ENCODE data around the gene EIF5A. TPM values are rescaled to one million over a fixed set of nuclear protein-coding genes. Genes with fewer than 3 reads are reported as not detected.
A peak's percentile ranks its signal among the peaks of the same experiment; 100 is the strongest.

Gene EIF5A
- total RNA-seq, 3 donors from 2014 or later = 151 to 172 (median 163) TPM

- H3K27ac ChIP-seq = peak overlapping the region; percentile 93 to 96
These were observed 43.7 kb upstream of the EIF5A start for GRCh38 chr17:7263801-7264078.

GRCh38 chr17:7266784-7267183, 40.6 kb upstream of the EIF5A start:
- no peak for DNase-seq (ENCODE audit: low spot score in 2 of 2)
- Histone ChIP-seq H3K36me3 (no peaks in the 10 kb centered on the region), H3K27ac (no peak overlapping the region), H3K4me1 (no peaks in the 10 kb centered on the region), H3K27me3 (peaks cover 3 to 12% of the 10 kb centered on the region in 2 donors), H3K9me3 (no peaks in the 10 kb centered on the region), H3K4me3 (no peak overlapping the region)
- intact Hi-C loops (cut with DNase I; ENCODE audit: low total_unique reads) = no loop called here
- no peak for TF ChIP-seq CTCF (IDR thresholded peaks at IDR 0.05)
- no peak for TF ChIP-seq POLR2A (IDR thresholded peaks at IDR 0.05)
- no peak for TF ChIP-seq POLR2AphosphoS5 (IDR thresholded peaks at IDR 0.05)

More at GRCh38 chr17:7263801-7264078, 43.7 kb upstream of the EIF5A start:
- Histone ChIP-seq H3K27me3 (peaks cover 5 to 12% of the 10 kb centered on the region in 2 donors), H3K4me1 (peaks cover 0 to 6% of the 10 kb centered on the region in 2 donors), H3K4me3 (peak overlapping the region in 2 of 3 donors; percentile 69 to 80), H3K9me3 (no peaks in the 10 kb centered on the region), H3K36me3 (no peaks in the 10 kb centered on the region)
- no peak for TF ChIP-seq POLR2A (IDR thresholded peaks at IDR 0.05)
- no peak for TF ChIP-seq CTCF (IDR thresholded peaks at IDR 0.05)
- no peak for TF ChIP-seq POLR2AphosphoS5 (IDR thresholded peaks at IDR 0.05)
- intact Hi-C loops (cut with DNase I; ENCODE audit: low total_unique reads) = loop anchor here (2.0 kb wide), 1 partner anchor 43 kb away; the partner anchor contains the start of gene EIF5A
- no peak for DNase-seq (ENCODE audit: low spot score in 2 of 2)

- Histone ChIP-seq H3K27ac (no peak overlapping the region), H3K4me3 (no peak overlapping the region), H3K4me1 (peaks cover 5 to 11% of the 10 kb centered on the region in 2 donors), H3K27me3 (no peaks in the 10 kb centered on the region), H3K36me3 (no peaks in the 10 kb centered on the region), H3K9me3 (no peaks in the 10 kb centered on the region)
- TF ChIP-seq POLR2A (IDR thresholded peaks at IDR 0.05) (no peak), POLR2AphosphoS5 (IDR thresholded peaks at IDR 0.05) (no peak), CTCF (IDR thresholded peaks at IDR 0.05) (no peak)
- intact Hi-C loops (cut with DNase I; ENCODE audit: low total_unique reads) = no loop called here
- no peak for DNase-seq (ENCODE audit: low spot score in 2 of 2)
These were observed 28.0 kb upstream of the EIF5A start for GRCh38 chr17:7279448-7279847.

- peak; percentile 73 to 82 for DNase-seq (ENCODE audit: low spot score in 2 of 2)
- peak overlapping the region; percentile 42 to 67 (median 52) for H3K4me3 ChIP-seq
- H3K4me1 ChIP-seq = peaks cover 5 to 11% of the 10 kb centered on the region in 2 donors
- no peaks in the 10 kb centered on the region for H3K27me3 ChIP-seq
- TF ChIP-seq POLR2A (IDR thresholded peaks at IDR 0.05) (no peak), CTCF (IDR thresholded peaks at IDR 0.05) (peak; percentile 94 to 97 (median 97)), POLR2AphosphoS5 (IDR thresholded peaks at IDR 0.05) (peak in 2 of 3 donors; percentile 14 to 42)
- intact Hi-C loops (cut with DNase I; ENCODE audit: low total_unique reads) = loop anchor here (2.0 kb wide), 2 partner anchors 14 to 78 kb away; partner anchors contain the start of gene YBX2
- no peaks in the 10 kb centered on the region for H3K36me3 ChIP-seq
- no peaks in the 10 kb centered on the region for H3K9me3 ChIP-seq
- H3K27ac ChIP-seq = peak overlapping the region; percentile 80 to 88
These were observed 26.8 kb upstream of the EIF5A start for GRCh38 chr17:7280519-7281073.

GRCh38 chr17:7281074-7281952, 26.1 kb upstream of the EIF5A start, which contains the start of gene SLC2A4:
Gene SLC2A4, plus strand, starts transcription at chr17:7281718. Its CDS starts 217 bp downstream, at chr17:7281935.
- Histone ChIP-seq H3K9me3 (no peaks in the 10 kb centered on the region), H3K4me3 (peak within 1 kb of the TSS; percentile 42 to 67 (median 52)), H3K36me3 (no peaks in the 10 kb centered on the region), H3K27me3 (no peaks in the 10 kb centered on the region), H3K4me1 (peaks cover 5 to 11% of the 10 kb centered on the region in 2 donors), H3K27ac (peak within 1 kb of the TSS; percentile 80 to 88)
- no peak for TF ChIP-seq POLR2AphosphoS5 (IDR thresholded peaks at IDR 0.05)
- no peak for TF ChIP-seq CTCF (IDR thresholded peaks at IDR 0.05)
- no peak for TF ChIP-seq POLR2A (IDR thresholded peaks at IDR 0.05)
- intact Hi-C loops (cut with DNase I; ENCODE audit: low total_unique reads) = loop anchor here (2.0 kb wide), 2 partner anchors 13 to 79 kb away; partner anchors contain the start of gene YBX2
- DNase-seq (ENCODE audit: low spot score in 2 of 2) = peak; percentile 91 to 93

All from breast epithelium (tissue), 4 donors.